ENCODE results near the gene ZNF738. TPM values are rescaled to one million over a fixed set of nuclear protein-coding genes. Genes with fewer than 3 reads are reported as not detected.

The ZNF738 gene
- total RNA-seq = 5.7 and 7.5 TPM in 2 replicates

DNA sequence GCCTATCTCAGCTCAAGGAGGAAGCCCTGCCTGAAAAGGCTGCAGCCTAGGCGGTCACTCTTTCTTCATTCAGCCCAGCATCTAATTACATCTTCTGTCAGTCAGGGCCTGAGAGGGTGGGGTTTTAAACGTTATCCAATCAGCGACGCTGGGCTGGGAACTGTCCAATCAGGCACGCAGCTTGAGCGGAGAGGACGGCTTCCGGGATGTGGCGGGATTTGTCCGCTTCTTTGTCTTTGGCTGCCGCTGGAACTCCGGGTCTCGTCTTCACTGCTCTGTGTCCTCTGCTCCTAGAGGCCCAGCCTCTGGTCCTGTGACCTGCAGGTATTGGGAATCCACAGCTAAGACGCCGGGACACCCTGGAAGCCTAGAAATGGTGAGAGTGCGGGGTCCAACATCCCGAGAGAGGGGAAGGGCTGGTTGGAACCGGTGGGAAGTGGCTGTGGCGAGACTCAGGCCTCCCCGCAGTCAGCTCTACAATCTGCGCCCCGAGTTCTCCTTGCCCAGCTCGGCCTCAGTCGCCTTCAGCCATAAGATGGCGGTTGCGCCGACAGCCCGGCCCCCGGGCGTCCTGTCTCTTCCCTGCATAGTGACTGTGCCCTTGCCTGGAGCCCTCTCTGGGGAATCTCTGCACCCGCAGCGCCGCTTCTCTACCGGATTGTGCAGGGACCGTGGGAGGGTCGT is at the start of gene ZNF738:
TSS of gene ZNF738 (plus strand) at position 233 of the 684 bp plus-strand sequence. CDS start at position 374, 141 bp downstream.

GRCh38 chr19:21328885-21329605 is 29.8 kb upstream of the ZNF738 start, which contains the start of gene ZNF708:
Gene ZNF708, minus strand, starts transcription at chr19:21329410. Its CDS starts 198 bp downstream, at chr19:21329212.

DNA sequence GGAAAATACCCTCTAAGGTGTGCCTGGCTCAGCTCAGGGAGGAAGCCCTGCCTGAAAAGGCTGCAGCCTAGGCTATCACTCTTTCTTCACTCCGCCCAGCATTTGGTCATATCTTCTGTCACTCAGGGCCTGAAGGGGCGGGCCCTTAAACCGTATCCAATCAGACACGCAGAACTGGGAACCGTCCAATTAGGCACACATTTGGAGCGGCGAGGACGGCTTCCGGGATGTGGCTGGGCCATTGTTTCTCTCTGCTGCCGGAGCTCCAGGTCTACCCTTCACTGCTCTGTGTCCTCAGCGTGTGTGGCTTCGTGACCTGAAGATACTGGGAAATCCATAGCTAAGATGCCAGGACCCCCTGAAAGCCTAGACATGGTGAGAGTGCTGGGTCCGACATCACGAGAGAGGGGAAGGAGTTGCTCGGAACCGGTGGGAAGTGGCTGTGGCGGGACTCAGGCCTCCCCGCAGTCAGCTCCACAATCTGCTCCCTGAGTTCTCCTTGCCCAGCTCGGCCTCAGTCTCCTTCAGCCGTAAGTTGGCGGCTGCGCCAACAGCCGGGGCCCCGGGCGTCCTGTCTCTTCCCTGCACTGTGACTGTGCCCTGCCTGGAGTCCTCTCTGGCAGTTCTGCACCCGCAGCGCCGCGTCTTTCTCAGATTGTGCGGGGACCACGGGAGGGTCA is 38.2 kb downstream of the ZNF738 start, which contains the start of gene ZNF493:
TSS of gene ZNF493 (plus strand) at position 241 of the 680 bp plus-strand sequence. CDS start at position 346, 105 bp downstream.

Other genes with a start within 250 kb of the ZNF738 start
- 2.5 and 2.8 TPM in 2 replicates for gene ZNF431, start 217.0 kb upstream of the ZNF738 start, total RNA-seq
- gene ZNF708, start 29.6 kb upstream of the ZNF738 start, total RNA-seq = 2.4 and 6.7 TPM in 2 replicates
- gene ZNF493, start 38.1 kb downstream of the ZNF738 start, total RNA-seq = 2.3 and 4.7 TPM in 2 replicates
- gene ZNF429, start 146.6 kb downstream of the ZNF738 start, total RNA-seq = 2.8 and 4.3 TPM in 2 replicates

Data from mesangial cell (primary cell).